Prostate gland (tissue), 2 donors: ENCODE data around the gene FGF3. TPM values are rescaled to one million over a fixed set of nuclear protein-coding genes. Genes with fewer than 3 reads are reported as not detected.

Experiments
- DNase-seq: peaks from one replicate; pipeline ENCODE4 v3.0.0-alpha.2; 2019; ENCODE audit warnings: low spot score
- H3K27ac ChIP-seq, 2 donors: fragments of 200-600 bp; sonication (generic); 2 replicates each; pipeline ENCODE4 v1.5.1; 2017 to 2019
- H3K27me3 ChIP-seq: fragments of 200-600 bp; sonication (generic); replicated peaks from 2 replicates; pipeline ENCODE4 v1.5.1; 2019; ENCODE audit not compliant: insufficient read depth
- H3K36me3 ChIP-seq, 2 donors: fragments of 200-600 bp; sonication (generic); 1 replicate in 1 of 2; 2 replicates in 1 of 2; pipeline versions ENCODE4 v1.5.1 to v1.8.1; 2017 to 2019
- H3K4me1 ChIP-seq: fragments of 200-600 bp; sonication (generic); replicated peaks from 2 replicates; pipeline ENCODE4 v1.5.1; 2019
- H3K4me3 ChIP-seq, 2 donors: fragments of 200-600 bp; sonication (generic); 2 replicates each; pipeline ENCODE4 v1.5.1; 2017 to 2019
- H3K9me3 ChIP-seq: fragments of 200-600 bp; sonication (generic); 2 replicates; pipeline ENCODE4 v1.5.1; 2017
- CTCF ChIP-seq, 4 experiments: fragments of 200-600 bp in 2 of 4; fragments of 450-650 bp in 2 of 4; sonication (generic) in 2 of 4; IDR thresholded peaks; 1 replicate in 3 of 4; 2 replicates in 1 of 4; pipeline ENCODE4 v1.5.1; 2016 to 2019; ENCODE audit warnings: antibody characterized with exemption in 4 of 4, mild to moderate bottlenecking in 2 of 4, moderate library complexity in 2 of 4
- POLR2A ChIP-seq: fragments of 450-650 bp; IDR thresholded peaks from one replicate; pipeline ENCODE4 v1.6.1; 2016; ENCODE audit warnings: antibody characterized with exemption, mild to moderate bottlenecking
- POLR2AphosphoS5 ChIP-seq: sonication (generic); formaldehyde crosslinking; IDR thresholded peaks from one replicate; pipeline ENCODE4 v1.6.1; 2017; ENCODE audit warnings: antibody characterized with exemption
- WGBS: methylation state at CpG from one replicate; pipeline ENCODE4 v1.1.5; 2018; 5-methylcytosine and 5-hydroxymethylcytosine counted together
- intact Hi-C: fragments of 100-400 bp; cut with DNase I; formaldehyde crosslinking; loops from one replicate; pipeline ENCODE4 v1.14.2; 2022
- total RNA-seq, 2 donors: library from RNA; depleted of rRNA; stranded (reverse); fragments of >200 nt; gene quantifications; one replicate each; pipeline ENCODE4 v1.1.0, GENCODE V29; 2016

The FGF3 gene
- total RNA-seq, 2 donors from 2014 or later = not detected

- 89% methylated on average over 12 of the region's 12 CpGs for whole genome bisulfite sequencing
- no peak for TF ChIP-seq POLR2A
- TF ChIP-seq CTCF (IDR thresholded peaks at IDR 0.05) = no peak
- TF ChIP-seq POLR2AphosphoS5 = no peak
- intact Hi-C loops = no loop called here
- no peak for DNase-seq
- H3K4me3 ChIP-seq = no peak overlapping the region
- H3K27ac ChIP-seq = no peak overlapping the region
- H3K9me3 ChIP-seq = no peaks in the 10 kb centered on the region
- no peaks in the 10 kb centered on the region for H3K4me1 ChIP-seq
- no peaks in the 10 kb centered on the region for H3K27me3 ChIP-seq
- H3K36me3 ChIP-seq = no peaks in the 10 kb centered on the region
Observed at GRCh38 chr11:69862797-69863543, 43.8 kb upstream of the FGF3 start.

- intact Hi-C loops = no loop called here
- no peak overlapping the region for H3K27ac ChIP-seq
- H3K4me1 ChIP-seq = no peaks in the 10 kb centered on the region
- H3K36me3 ChIP-seq = no peaks in the 10 kb centered on the region
- no peak overlapping the region for H3K4me3 ChIP-seq
- no peak for DNase-seq
- 81% methylated on average over 17 of the region's 19 CpGs for WGBS
- no peaks in the 10 kb centered on the region for H3K9me3 ChIP-seq
- H3K27me3 ChIP-seq = no peaks in the 10 kb centered on the region
- TF ChIP-seq POLR2A (no peak), POLR2AphosphoS5 (no peak), CTCF (IDR thresholded peaks at IDR 0.05) (no peak)
Observed at GRCh38 chr11:69862331-69862771, 43.1 kb upstream of the FGF3 start.

GRCh38 chr11:69861901-69862300, 42.7 kb upstream of the FGF3 start:
- intact Hi-C loops = no loop called here
- WGBS = 83% methylated on average over 7 of the region's 7 CpGs
- DNase-seq = no peak
- Histone ChIP-seq H3K27ac (no peak overlapping the region), H3K27me3 (no peaks in the 10 kb centered on the region), H3K9me3 (no peaks in the 10 kb centered on the region), H3K4me1 (no peaks in the 10 kb centered on the region), H3K36me3 (no peaks in the 10 kb centered on the region), H3K4me3 (no peak overlapping the region)
- no peak for TF ChIP-seq POLR2AphosphoS5
- no peak for TF ChIP-seq POLR2A
- TF ChIP-seq CTCF (IDR thresholded peaks at IDR 0.05) = no peak

GRCh38 chr11:69860796-69861445, 41.7 kb upstream of the FGF3 start:
- Histone ChIP-seq H3K4me1 (no peaks in the 10 kb centered on the region), H3K27ac (no peak overlapping the region), H3K27me3 (no peaks in the 10 kb centered on the region), H3K4me3 (no peak overlapping the region), H3K36me3 (no peaks in the 10 kb centered on the region), H3K9me3 (no peaks in the 10 kb centered on the region)
- intact Hi-C loops = no loop called here
- TF ChIP-seq POLR2AphosphoS5 (no peak), CTCF (IDR thresholded peaks at IDR 0.05) (no peak), POLR2A (no peak)
- no peak for DNase-seq
- 77% methylated on average over 9 of the region's 9 CpGs for WGBS

- no peaks in the 10 kb centered on the region for H3K9me3 ChIP-seq
- H3K27ac ChIP-seq = no peak overlapping the region
- 66% methylated on average over 5 of the region's 5 CpGs for WGBS
- H3K36me3 ChIP-seq = no peaks in the 10 kb centered on the region
- no peaks in the 10 kb centered on the region for H3K4me1 ChIP-seq
- TF ChIP-seq POLR2A (no peak), POLR2AphosphoS5 (no peak), CTCF (IDR thresholded peaks at IDR 0.05) (no peak)
- intact Hi-C loops = no loop called here
- H3K4me3 ChIP-seq = no peak overlapping the region
- no peak for DNase-seq
- H3K27me3 ChIP-seq = no peaks in the 10 kb centered on the region
Observed at GRCh38 chr11:69860244-69860643, 41.0 kb upstream of the FGF3 start.
